Activated gamma-delta T cell (primary cell): ENCODE results near the gene PLA2G7.

Experiments used
- DNase-seq: peaks from one replicate; lab custom pipeline; 2025; lab: John Stamatoyannopoulos, UW

Gene PLA2G7

GRCh38 chr6:46688966-46689335 is 46.2 kb downstream of the PLA2G7 start:
- DNase-seq = no peak

GRCh38 chr6:46688117-46688965 is 46.8 kb downstream of the PLA2G7 start:
- DNase-seq = no peak

GRCh38 chr6:46687619-46688097 is 47.5 kb downstream of the PLA2G7 start, which contains the start of gene TDRD6:
Gene TDRD6, plus strand, starts transcription at chr6:46687885. Its CDS starts 244 bp downstream, at chr6:46688129.
- DNase-seq = no peak

GRCh38 chr6:46684771-46685170 is 50.4 kb downstream of the PLA2G7 start:
- DNase-seq = no peak

- no peak for DNase-seq
Measured at GRCh38 chr6:46677314-46677654, 57.9 kb downstream of the PLA2G7 start.

GRCh38 chr6:46676604-46677313 is 58.4 kb downstream of the PLA2G7 start:
- no peak for DNase-seq

- no peak for DNase-seq
Measured at GRCh38 chr6:46674410-46674809, 60.8 kb downstream of the PLA2G7 start.

GRCh38 chr6:46667377-46667776 is 67.8 kb downstream of the PLA2G7 start:
- DNase-seq = no peak

GRCh38 chr6:46661483-46661882 is 73.7 kb downstream of the PLA2G7 start:
- DNase-seq = no peak

GRCh38 chr6:46657642-46658041 is 77.5 kb downstream of the PLA2G7 start:
- no peak for DNase-seq

- DNase-seq = no peak
Measured at GRCh38 chr6:46655803-46656202, 79.4 kb downstream of the PLA2G7 start.
